A549 (cell line): ENCODE data around the gene TCF4. TPM values are rescaled to one million over a fixed set of nuclear protein-coding genes. Genes with fewer than 3 reads are reported as not detected.

Experiments used
- ATAC-seq, 2 experiments: fragments of 200-7000 bp in 1 of 2; fragments of >200 bp in 1 of 2; cut with Nextera tagmentation in 1 of 2; cut with Tn5 transposase in 1 of 2; 3 replicates each; pipeline versions ENCODE4 v1.8.0 to v1.9.1; 2018 to 2020; ENCODE audit warnings: mild to moderate bottlenecking in 1 of 2, moderate library complexity in 1 of 2
- CTCF ChIA-PET: fragments of 300-600 bp; sonication (Branson Sonifier 250); formaldehyde crosslinking; extraction: SDS; loops from one replicate; lab custom pipeline; 2021; ENCODE audit warnings: antibody characterized with exemption, inconsistent platforms; lab: Yijun Ruan, JAX
- POLR2A ChIA-PET: fragments of 350-600 bp; formaldehyde crosslinking; extraction: SDS; loops from one replicate; lab custom pipeline; 2021; ENCODE audit warnings: antibody characterized with exemption, inconsistent platforms; lab: Yijun Ruan, JAX
- DNase-seq, 2 experiments: peaks; one replicate each; pipeline versions ENCODE4 v3.0.0 to v3.0.0-alpha.2; 2011 to 2016; ENCODE audit warnings: low read depth in 1 of 2, low spot score in 1 of 2
- FAIRE-seq: peaks from 2 replicates; lab custom pipeline; 2011; peaks lifted over from hg19 to GRCh38; lab: Jason Lieb, UNC
- H3K27ac ChIP-seq, 2 experiments: fragments of >200 bp; sonication (Bioruptor Twin); formaldehyde crosslinking; 3 replicates each; pipeline ENCODE4 v1.5.1; 2016 to 2017
- H3K4me1 ChIP-seq: fragments of >200 bp; sonication (Bioruptor Twin); formaldehyde crosslinking; 3 replicates; pipeline ENCODE4 v1.6.1; 2016
- H3K4me2 ChIP-seq: fragments of >200 bp; sonication (Bioruptor Twin); formaldehyde crosslinking; 3 replicates; pipeline ENCODE4 v1.6.1; 2016
- H3K4me3 ChIP-seq: fragments of >200 bp; sonication (Bioruptor Twin); formaldehyde crosslinking; 3 replicates; pipeline ENCODE4 v1.5.1; 2016
- H3K9me3 ChIP-seq: fragments of >200 bp; sonication (Bioruptor Twin); formaldehyde crosslinking; 3 replicates; pipeline ENCODE4 v1.6.1; 2016
- ATOH8 ChIP-seq: fragments of 250-450 bp; sonication (Bioruptor Pico); IDR thresholded peaks from 2 replicates; pipeline ENCODE4 v1.5.0; 2020; ENCODE audit warnings: low read depth, mild to moderate bottlenecking, moderate library complexity
- CBX2 ChIP-seq: fragments of 200-600 bp; sonication (generic); IDR thresholded peaks from 2 replicates; pipeline ENCODE4 v1.6.1; 2016; ENCODE audit warnings: low read depth, mild to moderate bottlenecking, borderline replicate concordance
- CBX8 ChIP-seq: fragments of 200-600 bp; sonication (generic); IDR thresholded peaks from 2 replicates; pipeline ENCODE4 v1.6.1; 2016
- CEBPB ChIP-seq, 2 experiments: fragments of >200 bp in 1 of 2; sonication (Bioruptor Twin) in 1 of 2; formaldehyde crosslinking in 1 of 2; IDR thresholded peaks; 2 replicates each; pipeline ENCODE4 v1.6.1; 2012 to 2016
- CTCF ChIP-seq: fragments of >200 bp; sonication (Bioruptor Twin); formaldehyde crosslinking; IDR thresholded peaks from 3 replicates; pipeline ENCODE4 v1.5.1; 2016
- ELK1 ChIP-seq: fragments of 150-350 bp; IDR thresholded peaks from 2 replicates; pipeline ENCODE4 v1.6.1; 2014; ENCODE audit warnings: low read depth, mild to moderate bottlenecking, low read length
- ESRRA ChIP-seq: fragments of 150-350 bp; IDR thresholded peaks from 2 replicates; pipeline ENCODE4 v1.6.1; 2014; ENCODE audit warnings: mild to moderate bottlenecking, low read length, borderline replicate concordance
- FOSL2 ChIP-seq, 2 experiments: fragments of 450-650 bp in 1 of 2; fragments of >200 bp in 1 of 2; sonication (Bioruptor Twin) in 1 of 2; formaldehyde crosslinking; IDR thresholded peaks; 2 replicates each; pipeline versions ENCODE4 v1.5.0 to v1.6.1; 2016 to 2020; ENCODE audit warnings: mild to moderate bottlenecking in 1 of 2, moderate library complexity in 1 of 2
- FOXS1 ChIP-seq: fragments of 250-450 bp; sonication (Bioruptor Pico); IDR thresholded peaks from 2 replicates; pipeline ENCODE4 v1.5.0; 2020; ENCODE audit warnings: mild to moderate bottlenecking, moderate library complexity
- GATA3 ChIP-seq: IDR thresholded peaks from 2 replicates; pipeline ENCODE4 v1.6.1; 2012; ENCODE audit warnings: borderline replicate concordance
- HEYL ChIP-seq: fragments of 250-450 bp; sonication (Bioruptor Pico); IDR thresholded peaks from 2 replicates; pipeline ENCODE4 v1.8.0; 2021; ENCODE audit warnings: mild to moderate bottlenecking, moderate library complexity
- HMGXB4 ChIP-seq: fragments of 250-450 bp; sonication (Bioruptor Pico); IDR thresholded peaks from 2 replicates; pipeline ENCODE4 v1.5.0; 2021; ENCODE audit warnings: mild to moderate bottlenecking, moderate library complexity, borderline replicate concordance
- HOXB5 ChIP-seq: fragments of 250-450 bp; sonication (Bioruptor Pico); IDR thresholded peaks from 2 replicates; pipeline ENCODE4 v1.5.0; 2020; ENCODE audit warnings: mild to moderate bottlenecking, moderate library complexity
- KDM1A ChIP-seq: fragments of 200-600 bp; sonication (generic); IDR thresholded peaks from 2 replicates; pipeline ENCODE4 v1.6.1; 2016; ENCODE audit warnings: low read depth, mild to moderate bottlenecking
- KDM5A ChIP-seq: fragments of 200-600 bp; sonication (generic); IDR thresholded peaks from 2 replicates; pipeline ENCODE4 v1.6.1; 2016; ENCODE audit warnings: antibody characterized with exemption, mild to moderate bottlenecking
- MAFK ChIP-seq: fragments of 450-650 bp; IDR thresholded peaks from 2 replicates; pipeline ENCODE4 v1.6.1; 2014; ENCODE audit not compliant: partially characterized antibody
- MAX ChIP-seq: IDR thresholded peaks from 2 replicates; pipeline ENCODE4 v1.6.1; 2012
- MYC ChIP-seq: IDR thresholded peaks from 2 replicates; pipeline ENCODE4 v1.6.1; 2012; ENCODE audit warnings: mild to moderate bottlenecking, inconsistent platforms, low read length, improper control_type of control experiment, borderline replicate concordance
- NPAS2 ChIP-seq: fragments of 250-450 bp; sonication (Bioruptor Pico); IDR thresholded peaks from 2 replicates; pipeline ENCODE4 v1.8.0; 2022; ENCODE audit warnings: mild to moderate bottlenecking, moderate library complexity, borderline replicate concordance
- POLR2AphosphoS2 ChIP-seq: conservative IDR thresholded peaks from 2 replicates; pipeline ENCODE4 v1.6.1; 2012; ENCODE audit warnings: low read length, improper control_type of control experiment, inconsistent platforms
- RCOR1 ChIP-seq: fragments of 150-350 bp; IDR thresholded peaks from 2 replicates; pipeline ENCODE4 v1.6.1; 2014; ENCODE audit warnings: antibody characterized with exemption, low read length, low read depth
- RFX5 ChIP-seq: fragments of 450-650 bp; IDR thresholded peaks from 2 replicates; pipeline ENCODE4 v1.7.1; 2014; ENCODE audit warnings: antibody characterized with exemption, mild to moderate bottlenecking, moderate library complexity
- TP53 ChIP-seq: fragments of 250-450 bp; sonication (Bioruptor Pico); IDR thresholded peaks from 2 replicates; pipeline ENCODE4 v1.5.0; 2021; ENCODE audit warnings: mild to moderate bottlenecking, moderate library complexity
- USF2 ChIP-seq: fragments of 450-650 bp; IDR thresholded peaks from 2 replicates; pipeline ENCODE4 v1.6.1; 2014; ENCODE audit warnings: antibody characterized with exemption
- ZFP36 ChIP-seq: fragments of 450-650 bp; IDR thresholded peaks from 2 replicates; pipeline ENCODE4 v1.6.1; 2014; ENCODE audit warnings: borderline replicate concordance; ENCODE audit not compliant: partially characterized antibody
- ZSCAN20 ChIP-seq: fragments of 250-450 bp; sonication (Bioruptor Pico); IDR thresholded peaks from 2 replicates; pipeline ENCODE4 v1.8.0; 2022; ENCODE audit warnings: mild to moderate bottlenecking, moderate library complexity
- WGBS: methylation state at CpG from one replicate; pipeline ENCODE4 v1.1.6; 2017; ENCODE audit errors: missing lambda C conversion rate; 5-methylcytosine and 5-hydroxymethylcytosine counted together
- polyA plus RNA-seq, 4 experiments: library from polyadenylated mRNA; depleted of rRNA in 3 of 4; stranded (reverse); fragments of >200 nt; fragmentation: RNase III in 1 of 4; extraction: RNeasy Plus Mini Kit Qiagen cat#74134 plus additional on column Dnase treatment in 1 of 4; gene quantifications; 2 replicates in 3 of 4; 3 replicates in 1 of 4; pipeline ENCODE4 v1.2.3, GENCODE V29; 2011 to 2017

TCF4 gene
- polyA plus RNA-seq, 2 of the 4 experiments (the other 2 are of a cell fraction) = 3.0 to 4.0 TPM

- no peak for TF ChIP-seq USF2
- no peak for TF ChIP-seq RCOR1
- TF ChIP-seq CEBPB (IDR thresholded peaks at IDR 0.05) = no peak
- TF ChIP-seq CTCF = no peak
- TF ChIP-seq MYC = no peak
- no peak for TF ChIP-seq NPAS2 (CRISPR knock-in tag)
These were observed 140.3 kb downstream of the TCF4 start (continued) for GRCh38 chr18:55447672-55448018.

GRCh38 chr18:55446996-55447671 lies 140.9 kb downstream of the TCF4 start:
- H3K27ac ChIP-seq = no peak overlapping the region
- FAIRE-seq = no peak
- WGBS = 47% methylated on average over 5 of the region's 5 CpGs

GRCh38 chr18:55444536-55444935 lies 143.5 kb downstream of the TCF4 start:
- H3K4me2 ChIP-seq = no peak overlapping the region
- no peak for ATAC-seq
- no peak for DNase-seq
- H3K4me3 ChIP-seq = no peak overlapping the region
- peaks cover 2% of the 10 kb centered on the region; the same call in 1 of the 3 replicates for H3K9me3 ChIP-seq
- POLR2A ChIA-PET = no interaction called here
- CTCF ChIA-PET = no interaction called here
- H3K4me1 ChIP-seq = no peaks in the 10 kb centered on the region
- no peak for TF ChIP-seq MAX
- no peak for TF ChIP-seq HEYL (CRISPR knock-in tag)
- no peak for TF ChIP-seq HOXB5 (CRISPR knock-in tag)
- TF ChIP-seq RCOR1 = no peak
- no peak for TF ChIP-seq CEBPB (IDR thresholded peaks at IDR 0.05)
- no peak for TF ChIP-seq CBX8
- no peak for TF ChIP-seq FOXS1 (CRISPR knock-in tag)
- no peak for TF ChIP-seq ESRRA
- TF ChIP-seq RFX5 = no peak
- no peak for TF ChIP-seq KDM1A
- TF ChIP-seq POLR2AphosphoS2 = no peak
- no peak for TF ChIP-seq CBX2
- TF ChIP-seq MAFK = no peak
- no peak for TF ChIP-seq ATOH8
- no peak for TF ChIP-seq KDM5A
- TF ChIP-seq ELK1 = no peak
- no peak overlapping the region for H3K27ac ChIP-seq
- 15% methylated on average over 1 of the region's 1 CpG for WGBS
- FAIRE-seq = no peak

More at GRCh38 chr18:55446996-55447671, 140.9 kb downstream of the TCF4 start:
- POLR2A ChIA-PET = no interaction called here
- CTCF ChIA-PET = no interaction called here
- Histone ChIP-seq H3K9me3 (peaks cover 2% of the 10 kb centered on the region; the same call in 1 of the 3 replicates), H3K4me3 (no peak overlapping the region)
- no peak for TF ChIP-seq ESRRA
- no peak for TF ChIP-seq GATA3
- no peak for TF ChIP-seq RCOR1
- no peak for TF ChIP-seq HMGXB4 (CRISPR knock-in tag)
- TF ChIP-seq TP53 = no peak
- no peak for TF ChIP-seq MYC
- no peak for TF ChIP-seq ZFP36
- no peak for TF ChIP-seq ZSCAN20 (CRISPR knock-in tag)
- no peak for TF ChIP-seq FOSL2 (IDR thresholded peaks at IDR 0.05)
- no peak for TF ChIP-seq FOSL2 (CRISPR knock-in tag; IDR thresholded peaks at IDR 0.05)
- TF ChIP-seq HOXB5 (CRISPR knock-in tag) = no peak
- TF ChIP-seq, all 56 proteins: peak for 0
- H3K4me1 ChIP-seq = no peaks in the 10 kb centered on the region
- ATAC-seq (no peak), DNase-seq (no peak)
- no peak overlapping the region for H3K4me2 ChIP-seq
